HepG2 (cell line): Measurements from ENCODE around the gene MGAT5. TPM values are rescaled to one million over a fixed set of nuclear protein-coding genes. Genes with fewer than 3 reads are reported as not detected.
A peak's percentile ranks its signal among the peaks of the same experiment; 100 is the strongest.

ENCODE experiments used
- ATAC-seq: fragments of 200-7000 bp; cut with Tn5 transposase; 3 replicates; pipeline ENCODE4 v1.9.1; 2020; ENCODE audit warnings: mild to moderate bottlenecking, moderate library complexity
- BruUV-seq: library from RNA; stranded (reverse); fragments of 400-500 nt; replicated peaks from 2 replicates; lab custom pipeline; 2021; lab: Mats Ljungman, UMichigan
- CTCF ChIA-PET: fragments of 300-600 bp; formaldehyde crosslinking; extraction: SDS; loops from one replicate; lab custom pipeline; 2021; ENCODE audit warnings: low total read pairs, inconsistent platforms, low intra/inter-chr PET ratio; lab: Yijun Ruan, JAX
- POLR2A ChIA-PET: fragments of 350-600 bp; sonication (Branson Sonifier 250); formaldehyde crosslinking; loops from one replicate; lab custom pipeline; 2020; ENCODE audit warnings: antibody characterized with exemption, inconsistent platforms; lab: Yijun Ruan, JAX
- DNase-seq: peaks from one replicate; pipeline ENCODE4 v3.0.0-alpha.2; 2015; ENCODE audit warnings: low spot score
- FAIRE-seq: peaks from 3 replicates; lab custom pipeline; 2011; peaks lifted over from hg19 to GRCh38; lab: Jason Lieb, UNC
- H2AFZ ChIP-seq: one replicate; pipeline ENCODE4 v1.6.1; 2011; ENCODE audit warnings: low read length, inconsistent platforms
- H3K27ac ChIP-seq: fragments of 300-600 bp; 3 replicates; pipeline ENCODE4 v1.8.0; 2011; ENCODE audit warnings: mixed run types, mild to moderate bottlenecking, mixed read lengths, low read length, inconsistent platforms; ENCODE audit not compliant: insufficient read depth; ENCODE audit errors: extremely low read length
- H3K27me3 ChIP-seq, 2 experiments: fragments of 200-600 bp in 1 of 2; 2 replicates in 1 of 2; 3 replicates in 1 of 2; pipeline versions ENCODE4 v1.6.0 to v1.8.0; 2011; ENCODE audit warnings: low read length in 2 of 2, mild to moderate bottlenecking in 2 of 2, moderate library complexity in 2 of 2, inconsistent platforms in 1 of 2; ENCODE audit not compliant: insufficient read depth in 2 of 2, control insufficient read depth in 1 of 2
- H3K36me3 ChIP-seq, 2 experiments: fragments of 200-600 bp in 1 of 2; replicated peaks in 1 of 2; 2 replicates in 1 of 2; 3 replicates in 1 of 2; pipeline versions ENCODE4 v1.5.1 to v1.8.0; 2011; ENCODE audit warnings: low read length in 2 of 2, inconsistent platforms in 1 of 2; ENCODE audit not compliant: insufficient read depth in 2 of 2, control insufficient read depth in 1 of 2
- H3K4me1 ChIP-seq: 2 replicates; pipeline ENCODE4 v1.5.1; 2012; ENCODE audit warnings: low read length, inconsistent platforms; ENCODE audit not compliant: insufficient read depth
- H3K4me2 ChIP-seq: 2 replicates; pipeline ENCODE4 v1.6.0; 2011; ENCODE audit warnings: low read depth, low read length, inconsistent platforms
- H3K4me3 ChIP-seq, 3 experiments: fragments of 200-600 bp in 1 of 3; sonication (generic), shearing (Covaris generic) in 1 of 3; replicated peaks in 1 of 3; 2 replicates each; pipeline ENCODE4 v1.5.1; 2011 to 2016; ENCODE audit warnings: low read length in 3 of 3, inconsistent platforms in 2 of 3, low read depth in 2 of 3, mild to moderate bottlenecking in 2 of 3, control low read depth in 1 of 3, mixed read lengths in 1 of 3; ENCODE audit not compliant: insufficient read depth in 1 of 3
- H3K79me2 ChIP-seq: one replicate; pipeline ENCODE4 v1.6.1; 2011; ENCODE audit warnings: low read length, inconsistent platforms; ENCODE audit not compliant: insufficient read depth
- H3K9ac ChIP-seq: 2 replicates; pipeline ENCODE4 v1.6.0; 2011; ENCODE audit warnings: mild to moderate bottlenecking, low read depth, low read length, inconsistent platforms; ENCODE audit not compliant: insufficient read depth
- H3K9me3 ChIP-seq: 2 replicates; pipeline ENCODE4 v1.5.1; 2012; ENCODE audit warnings: mild to moderate bottlenecking, low read length
- H4K20me1 ChIP-seq: 2 replicates; pipeline ENCODE4 v1.6.0; 2011; ENCODE audit warnings: inconsistent platforms, mild to moderate bottlenecking, low read length, moderate library complexity; ENCODE audit not compliant: insufficient read depth
- KDM1A ChIP-seq: IDR thresholded peaks from 2 replicates; pipeline ENCODE4 v1.6.1; 2016; ENCODE audit warnings: missing compliant biosample characterization
- RBM22 ChIP-seq: fragments of 200-400 bp; formaldehyde crosslinking; optimal IDR thresholded peaks from 2 replicates; pipeline ENCODE3; 2017; ENCODE audit warnings: mild to moderate bottlenecking, low read length, moderate library complexity
- RFX1 ChIP-seq: fragments of 450-650 bp; IDR thresholded peaks from 2 replicates; pipeline ENCODE4 v1.6.1; 2017
- SETDB1 ChIP-seq: sonication (generic); formaldehyde crosslinking; IDR thresholded peaks from 2 replicates; pipeline ENCODE4 v1.5.1; 2020; ENCODE audit warnings: missing genetic modification reagents, mild to moderate bottlenecking, borderline replicate concordance
- TFDP2 ChIP-seq: sonication (generic); formaldehyde crosslinking; IDR thresholded peaks from 2 replicates; pipeline ENCODE4 v1.4.0; 2020; ENCODE audit warnings: missing genetic modification reagents
- ZNF101 ChIP-seq: sonication (generic); formaldehyde crosslinking; IDR thresholded peaks from 2 replicates; pipeline ENCODE4 v1.4.0; 2020; ENCODE audit warnings: mild to moderate bottlenecking, low read depth, missing genetic modification reagents, borderline replicate concordance
- ZNF256 ChIP-seq: sonication (generic); formaldehyde crosslinking; conservative IDR thresholded peaks from 2 replicates; pipeline ENCODE4 v1.4.0; 2020; ENCODE audit warnings: missing genetic modification reagents
- ZNF296 ChIP-seq: sonication (generic); formaldehyde crosslinking; conservative IDR thresholded peaks from 2 replicates; pipeline ENCODE4 v1.5.0; 2020; ENCODE audit warnings: mild to moderate bottlenecking, missing genetic modification reagents
- ZNF432 ChIP-seq: sonication (generic); formaldehyde crosslinking; IDR thresholded peaks from 2 replicates; pipeline ENCODE4 v1.5.0; 2020; ENCODE audit warnings: missing genetic modification reagents, mild to moderate bottlenecking, borderline replicate concordance
- ZNF691 ChIP-seq: sonication (generic); formaldehyde crosslinking; IDR thresholded peaks from 2 replicates; pipeline ENCODE4 v1.4.0; 2020; ENCODE audit warnings: missing genetic modification reagents, low read depth, mild to moderate bottlenecking, borderline replicate concordance
- ZNF747 ChIP-seq: sonication (generic); formaldehyde crosslinking; IDR thresholded peaks from 2 replicates; pipeline ENCODE4 v1.8.1; 2023; ENCODE audit warnings: missing genetic modification reagents, mild to moderate bottlenecking, borderline replicate concordance
- WGBS: methylation state at CpG from one replicate; pipeline ENCODE4 v1.1.6; 2017; ENCODE audit warnings: low lambda C conversion rate; 5-methylcytosine and 5-hydroxymethylcytosine counted together
- in situ Hi-C: cut with HindIII; loops from 2 replicates; pipeline ENCODE4 v1.10.0; 2017; ENCODE audit warnings: low pct_unique_long_range_greater_than_20kb; ENCODE audit not compliant: extremely low pct_ligation_motif_present
- intact Hi-C: fragments of 100-400 bp; cut with micrococcal nuclease; formaldehyde crosslinking; loops from one replicate; pipeline ENCODE4 v1.10.0; 2022; ENCODE audit not compliant: unreplicated experiment
- polyA plus RNA-seq, 8 experiments: library from polyadenylated mRNA; depleted of rRNA in 3 of 8; stranded (reverse) in 7 of 8; unstranded in 1 of 8; fragments of >200 nt; fragmentation: Illumina TruSeq in 4 of 8; extraction: Trizol in 4 of 8; gene quantifications; 2 replicates each; pipeline versions ENCODE4 v1.2.1 to v1.2.3, GENCODE V29; 2011 to 2016; ENCODE audit warnings: low read depth in 4 of 8, missing spikeins in 1 of 8, mixed read lengths in 1 of 8; ENCODE audit not compliant: insufficient read depth in 1 of 8
- total RNA-seq, 5 experiments: library from RNA; depleted of rRNA; stranded (reverse); fragments of >200 nt; fragmentation: Illumina TruSeq; extraction: Trizol; gene quantifications; 2 replicates each; pipeline ENCODE4 v1.2.3, GENCODE V29; 2016; ENCODE audit warnings: low read depth in 1 of 5

Gene MGAT5
- total and polyA plus RNA-seq, 2 of the 13 experiments (the other 11 are each of a cell fraction or from before 2014, with no cell fraction given), result 33.1 to 60.2 TPM

DNA sequence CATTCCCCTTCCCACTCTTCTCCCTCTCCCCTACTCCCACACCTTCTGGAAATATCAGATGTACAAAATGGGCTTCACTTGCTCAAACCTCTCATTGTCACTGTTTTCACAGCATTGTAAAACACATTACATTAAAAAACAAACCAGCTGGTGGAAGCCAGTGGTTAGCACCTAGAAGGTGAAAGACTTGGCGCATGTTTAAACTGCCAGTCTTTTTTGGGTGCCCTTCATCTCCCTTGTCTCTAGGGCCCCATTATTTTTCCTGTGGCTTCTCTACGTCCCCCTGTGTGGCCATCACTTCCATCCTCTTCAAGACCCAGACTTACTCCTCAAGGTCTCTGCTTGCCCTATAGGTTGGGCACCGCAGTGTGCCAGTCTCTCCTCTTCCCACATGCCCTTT, 34.9 kb downstream of the MGAT5 start (continued):
- no peak for TF ChIP-seq RFX1

DNA sequence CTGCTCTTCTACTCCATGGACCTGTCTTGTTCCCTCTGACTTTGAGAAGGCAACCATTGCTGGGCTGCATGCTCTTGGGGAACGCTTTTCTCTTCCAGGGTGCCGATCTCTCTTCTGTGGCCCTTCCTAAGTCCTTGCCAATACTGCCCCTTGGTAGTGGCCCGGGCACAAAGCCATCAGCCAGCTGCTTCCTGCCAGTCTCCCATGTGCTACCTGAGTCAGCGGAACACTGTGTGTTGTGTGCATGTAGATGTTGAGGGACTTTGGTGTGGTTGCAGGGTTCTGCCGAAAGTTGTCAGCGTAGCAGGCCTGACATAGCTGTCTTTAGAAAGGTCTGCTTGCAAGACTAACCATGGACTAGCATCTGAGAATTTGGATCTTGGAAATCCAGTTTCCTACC, 35.4 kb downstream of the MGAT5 start:
- Histone ChIP-seq H2AFZ (no peak overlapping the region), H3K9ac (no peak overlapping the region), H3K4me2 (no peak overlapping the region), H3K4me1 (no peaks in the 10 kb centered on the region), H3K4me3 (no peak overlapping the region), H3K27me3 (no peaks in the 10 kb centered on the region), H4K20me1 (no peaks in the 10 kb centered on the region), H3K9me3 (no peaks in the 10 kb centered on the region), H3K27ac (no peak overlapping the region), H3K36me3 (peaks cover 0 to 1% of the 10 kb centered on the region in 2 experiments; a peak in 2 of 5 replicates), H3K79me2 (no peaks in the 10 kb centered on the region)
- TF ChIP-seq ZNF256 (CRISPR knock-in tag), result no peak
- peak; percentile 38 for TF ChIP-seq RBM22
- ChIA-PET POLR2A (no interaction called here), CTCF (no interaction called here)
- intact Hi-C loops (no loop called here), in situ Hi-C loops (no loop called here)
- WGBS, result 99% methylated on average over 6 of the region's 6 CpGs
- DNase-seq (no peak), ATAC-seq (no peak), FAIRE-seq (no peak)
- BruUV-seq, result no TSS peak

DNA sequence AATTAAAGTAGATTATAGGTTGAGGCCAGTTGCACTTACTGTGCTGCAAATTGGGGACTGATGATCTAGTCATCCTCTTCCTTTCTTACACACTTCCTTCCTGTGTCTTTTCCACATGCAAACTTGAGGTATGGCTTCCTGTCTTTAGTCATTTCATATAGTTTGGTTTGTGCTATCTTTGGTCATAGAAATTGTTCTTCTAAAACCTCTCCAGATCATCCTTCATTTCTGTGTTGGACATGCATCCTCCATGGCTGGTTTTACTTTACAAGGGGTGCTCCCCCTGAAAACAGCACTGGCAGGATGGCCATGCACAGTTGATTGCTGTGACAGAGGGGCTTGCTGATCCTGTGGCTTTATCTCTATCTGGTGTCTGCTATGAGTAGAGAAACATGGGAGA, 36.5 kb downstream of the MGAT5 start:
- ChIA-PET POLR2A (no interaction called here), CTCF (no interaction called here)
- no peaks in the 10 kb centered on the region for H3K79me2 ChIP-seq
- no peaks in the 10 kb centered on the region for H3K9me3 ChIP-seq
- DNase-seq (no peak), ATAC-seq (no peak), FAIRE-seq (no peak)
- no TSS peak for BruUV-seq
- H4K20me1 ChIP-seq, result no peaks in the 10 kb centered on the region
- no peak overlapping the region for H3K4me2 ChIP-seq
- intact Hi-C loops (no loop called here), in situ Hi-C loops (no loop called here)
- H3K4me3 ChIP-seq, result no peak overlapping the region
- no peaks in the 10 kb centered on the region for H3K27me3 ChIP-seq
- H2AFZ ChIP-seq, result no peak overlapping the region
- peaks cover 0 to 1% of the 10 kb centered on the region in 2 experiments; a peak in 2 of 5 replicates for H3K36me3 ChIP-seq
- no peak overlapping the region for H3K27ac ChIP-seq
- H3K4me1 ChIP-seq, result no peaks in the 10 kb centered on the region
- no peak overlapping the region for H3K9ac ChIP-seq
- no peak for TF ChIP-seq ZNF296 (CRISPR knock-in tag)
- TF ChIP-seq ZNF747, result no peak
- TF ChIP-seq ZNF432 (CRISPR knock-in tag), result no peak
- TF ChIP-seq SETDB1 (CRISPR knock-in tag), result no peak
- TF ChIP-seq ZNF691, result no peak
- TF ChIP-seq TFDP2 (CRISPR knock-in tag), result no peak
- no peak for TF ChIP-seq KDM1A (CRISPR knock-in tag)
- no peak for TF ChIP-seq ZNF101 (CRISPR knock-in tag)
